ENCODE measurements around the gene BLOC1S4.

The BLOC1S4 gene

GRCh38 chr4:6761649-6762615 is 46.0 kb downstream of the BLOC1S4 start:
- Histone ChIP-seq H3F3A (ENCODE audit: low read depth) (no peaks in the 10 kb centered on the region), H3K4me2 (ENCODE audit: low read depth, low read length, poor library complexity, severe bottlenecking) (no peak overlapping the region), H2AFZ (ENCODE audit: low read length) (no peak overlapping the region), H3K9ac (ENCODE audit: low read depth, low read length, poor library complexity, severe bottlenecking) (no peak overlapping the region), H3K4me3 (ENCODE audit: low read length, poor library complexity, severe bottlenecking) (no peak overlapping the region), H3K36me3 (ENCODE audit: insufficient read depth, low read length) (no peaks in the 10 kb centered on the region), H4K20me1 (ENCODE audit: insufficient read depth, low read length, poor library complexity, severe bottlenecking) (no peaks in the 10 kb centered on the region), H3K79me2 (ENCODE audit: insufficient read depth, low read length) (no peaks in the 10 kb centered on the region), H3K9me2 (replicated peaks; ENCODE audit: low read depth, low read length) (no peaks in the 10 kb centered on the region), H3K9me3 (ENCODE audit: insufficient read depth, low read depth, low read length) (no peaks in the 10 kb centered on the region), H3K4me1 (ENCODE audit: insufficient read depth, low read length, poor library complexity, severe bottlenecking) (no peaks in the 10 kb centered on the region), H3K27me3 (ENCODE audit: insufficient read depth, low read length, poor library complexity, severe bottlenecking) (no peaks in the 10 kb centered on the region)
- TF ChIP-seq EZH2phosphoT487 (IDR thresholded peaks at IDR 0.05; ENCODE audit: borderline replicate concordance): no peak
- TF ChIP-seq CTCF (conservative IDR thresholded peaks at IDR 0.05; ENCODE audit: low read length): no peak

GRCh38 chr4:6763330-6763851 is 47.4 kb downstream of the BLOC1S4 start:
- Histone ChIP-seq H3K9ac (ENCODE audit: low read depth, low read length, poor library complexity, severe bottlenecking) (no peak overlapping the region), H4K20me1 (ENCODE audit: insufficient read depth, low read length, poor library complexity, severe bottlenecking) (no peaks in the 10 kb centered on the region), H3K9me3 (ENCODE audit: insufficient read depth, low read depth, low read length) (no peaks in the 10 kb centered on the region), H3K27me3 (ENCODE audit: insufficient read depth, low read length, poor library complexity, severe bottlenecking) (no peaks in the 10 kb centered on the region), H3K9me2 (replicated peaks; ENCODE audit: low read depth, low read length) (no peaks in the 10 kb centered on the region), H3K4me2 (ENCODE audit: low read depth, low read length, poor library complexity, severe bottlenecking) (no peak overlapping the region), H3K79me2 (ENCODE audit: insufficient read depth, low read length) (no peaks in the 10 kb centered on the region), H2AFZ (ENCODE audit: low read length) (no peak overlapping the region), H3K4me1 (ENCODE audit: insufficient read depth, low read length, poor library complexity, severe bottlenecking) (no peaks in the 10 kb centered on the region), H3K4me3 (ENCODE audit: low read length, poor library complexity, severe bottlenecking) (no peak overlapping the region), H3F3A (ENCODE audit: low read depth) (no peaks in the 10 kb centered on the region), H3K36me3 (ENCODE audit: insufficient read depth, low read length) (no peaks in the 10 kb centered on the region)
- TF ChIP-seq CTCF (conservative IDR thresholded peaks at IDR 0.05; ENCODE audit: low read length) (no peak), EZH2phosphoT487 (IDR thresholded peaks at IDR 0.05; ENCODE audit: borderline replicate concordance) (no peak)

GRCh38 chr4:6764976-6765620 is 49.1 kb downstream of the BLOC1S4 start:
- no peaks in the 10 kb centered on the region for H3K9me3 ChIP-seq (ENCODE audit: insufficient read depth, low read depth, low read length)
- H3K9me2 ChIP-seq (replicated peaks; ENCODE audit: low read depth, low read length): no peaks in the 10 kb centered on the region
- H3K9ac ChIP-seq (ENCODE audit: low read depth, low read length, poor library complexity, severe bottlenecking): no peak overlapping the region

More at GRCh38 chr4:6764976-6765620, 49.1 kb downstream of the BLOC1S4 start:
- H3K27me3 ChIP-seq (ENCODE audit: insufficient read depth, low read length, poor library complexity, severe bottlenecking): no peaks in the 10 kb centered on the region
- no peak overlapping the region for H3K4me3 ChIP-seq (ENCODE audit: low read length, poor library complexity, severe bottlenecking)
- no peaks in the 10 kb centered on the region for H3K36me3 ChIP-seq (ENCODE audit: insufficient read depth, low read length)
- no peak for TF ChIP-seq EZH2phosphoT487 (IDR thresholded peaks at IDR 0.05; ENCODE audit: borderline replicate concordance)
- no peak for TF ChIP-seq CTCF (conservative IDR thresholded peaks at IDR 0.05; ENCODE audit: low read length)
- no peak overlapping the region for H2AFZ ChIP-seq (ENCODE audit: low read length)
- H3K79me2 ChIP-seq (ENCODE audit: insufficient read depth, low read length): no peaks in the 10 kb centered on the region
- no peak overlapping the region for H3K4me2 ChIP-seq (ENCODE audit: low read depth, low read length, poor library complexity, severe bottlenecking)
- no peaks in the 10 kb centered on the region for H4K20me1 ChIP-seq (ENCODE audit: insufficient read depth, low read length, poor library complexity, severe bottlenecking)
- no peaks in the 10 kb centered on the region for H3F3A ChIP-seq (ENCODE audit: low read depth)
- H3K4me1 ChIP-seq (ENCODE audit: insufficient read depth, low read length, poor library complexity, severe bottlenecking): no peaks in the 10 kb centered on the region

Measured in Loucy (cell line).